Ureter (tissue), 1 donor: ENCODE results near the gene DUSP19. TPM values are rescaled to one million over a fixed set of nuclear protein-coding genes. Genes with fewer than 3 reads are reported as not detected.
"Not testable (repeated sequence)": the region's sequence is repeated elsewhere in the genome, so short reads cannot be mapped to it uniquely, and the experiment has no call there.

Experiments
- DNase-seq: peaks from one replicate; pipeline ENCODE4 v3.0.0-alpha.2; 2020; ENCODE audit warnings: low spot score
- total RNA-seq: library from RNA; stranded (reverse); gene quantifications from one replicate; pipeline ENCODE4 v1.2.4, GENCODE V29; 2023
- donor health status: DM: yes; HTN: yes; CAD: no.

Gene DUSP19
- total RNA-seq, result 7.0 TPM

- peak; percentile 95 for DNase-seq
These were observed at the start of gene DUSP19 for GRCh38 chr2:183078464-183079138. Gene DUSP19 (plus strand): TSS chr2:183078747. CDS start chr2:183078934, 187 bp downstream.

- DNase-seq, result no peak
These were observed 49.3 kb upstream of the DUSP19 start for GRCh38 chr2:183029219-183029618.

- no peak for DNase-seq
These were observed 46.4 kb upstream of the DUSP19 start for GRCh38 chr2:183031911-183032794.

- no peak for DNase-seq
These were observed 44.6 kb upstream of the DUSP19 start for GRCh38 chr2:183033951-183034350.

- DNase-seq, result no peak
These were observed 43.7 kb upstream of the DUSP19 start for GRCh38 chr2:183034806-183035205.

- no peak for DNase-seq
These were observed 43.1 kb upstream of the DUSP19 start for GRCh38 chr2:183035298-183035953.

GRCh38 chr2:183035954-183036669, 42.4 kb upstream of the DUSP19 start:
- DNase-seq, result no peak

GRCh38 chr2:183037074-183037552, 41.4 kb upstream of the DUSP19 start:
- no peak for DNase-seq

GRCh38 chr2:183037553-183038340, 40.8 kb upstream of the DUSP19 start:
- peak; percentile 52 for DNase-seq

GRCh38 chr2:183038341-183039300, 39.9 kb upstream of the DUSP19 start, which contains the start of gene NCKAP1:
Gene NCKAP1 (minus strand): TSS chr2:183038457. CDS start chr2:183038099, 358 bp downstream.
- DNase-seq, result peak; percentile 91

GRCh38 chr2:183040604-183041003, 37.9 kb upstream of the DUSP19 start:
- no peak for DNase-seq

GRCh38 chr2:183043580-183043979, 35.0 kb upstream of the DUSP19 start:
- DNase-seq, result not testable (repeated sequence)

- DNase-seq, result not testable (repeated sequence)
These were observed 30.9 kb upstream of the DUSP19 start for GRCh38 chr2:183047486-183048125.

- no peak for DNase-seq
These were observed 29.1 kb upstream of the DUSP19 start for GRCh38 chr2:183049420-183049819.

- DNase-seq, result no peak
These were observed 21.1 kb upstream of the DUSP19 start for GRCh38 chr2:183057333-183057985.

- no peak for DNase-seq
These were observed 19.0 kb upstream of the DUSP19 start for GRCh38 chr2:183059561-183059960.

GRCh38 chr2:183060571-183061231, 17.8 kb upstream of the DUSP19 start:
- DNase-seq, result no peak

- DNase-seq, result no peak
These were observed 15.5 kb upstream of the DUSP19 start for GRCh38 chr2:183063083-183063482.
